SU-DHL-6 (cell line): ENCODE data around the gene PRKCE.

Experiments
- H2AFZ ChIP-seq: fragments of 200-600 bp; sonication (generic); 2 replicates; pipeline ENCODE4 v1.6.1; 2014; ENCODE audit warnings: low read depth, mild to moderate bottlenecking, moderate library complexity, mixed read lengths, antibody characterized with exemption, low read length; ENCODE audit not compliant: severe bottlenecking
- H3F3A ChIP-seq: fragments of 200-600 bp; shearing (Covaris generic); 2 replicates; pipeline ENCODE4 v1.6.0; 2016; ENCODE audit warnings: antibody characterized with exemption, mild to moderate bottlenecking; ENCODE audit not compliant: insufficient read depth
- H3K27ac ChIP-seq: fragments of 200-600 bp; sonication (generic); 2 replicates; pipeline ENCODE4 v1.5.1; 2016; ENCODE audit warnings: low read depth, mild to moderate bottlenecking, low read length, moderate library complexity, mixed read lengths
- H3K27me3 ChIP-seq: fragments of 200-600 bp; sonication (generic), shearing (Covaris generic); 2 replicates; pipeline ENCODE4 v1.6.0; 2014; ENCODE audit warnings: mild to moderate bottlenecking, low read length
- H3K36me3 ChIP-seq: fragments of 200-600 bp; sonication (generic); 2 replicates; pipeline ENCODE4 v1.6.1; 2014; ENCODE audit warnings: mild to moderate bottlenecking, low read length, mixed read lengths
- H3K4me2 ChIP-seq: fragments of 300-600, 200-600 bp; shearing (Covaris generic), sonication (generic); 2 replicates; pipeline ENCODE4 v1.6.0; 2014; ENCODE audit warnings: low read length, low read depth, mild to moderate bottlenecking; ENCODE audit not compliant: poor library complexity, severe bottlenecking
- H3K4me3 ChIP-seq: fragments of 200-600 bp; sonication (generic); 2 replicates; pipeline ENCODE4 v1.5.1; 2014; ENCODE audit warnings: antibody characterized with exemption, low read length, mild to moderate bottlenecking, mixed read lengths; ENCODE audit not compliant: insufficient read depth, poor library complexity, severe bottlenecking
- H3K79me2 ChIP-seq: fragments of 200-600 bp; sonication (generic); 2 replicates; pipeline ENCODE4 v1.6.1; 2014; ENCODE audit warnings: mild to moderate bottlenecking, low read length, moderate library complexity; ENCODE audit not compliant: insufficient read depth
- H3K9ac ChIP-seq: fragments of 200-600 bp; sonication (generic); 2 replicates; pipeline ENCODE4 v1.7.0; 2014; ENCODE audit warnings: mild to moderate bottlenecking, low read length
- H3K9me2 ChIP-seq: fragments of 200-600 bp; sonication (generic); replicated peaks from 2 replicates; pipeline ENCODE4 v1.6.1; 2014; ENCODE audit warnings: low read length; ENCODE audit not compliant: insufficient read depth
- H3K9me3 ChIP-seq: fragments of 200-600 bp; sonication (generic); 2 replicates; pipeline ENCODE4 v1.6.1; 2014; ENCODE audit warnings: low read length, mixed read lengths; ENCODE audit not compliant: insufficient read depth
- H4K20me1 ChIP-seq: fragments of 200-600 bp; sonication (generic); 2 replicates; pipeline ENCODE4 v1.6.1; 2014; ENCODE audit warnings: low read depth, mild to moderate bottlenecking, antibody characterized with exemption, low read length, moderate library complexity, mixed read lengths
- EZH2phosphoT487 ChIP-seq: fragments of 200-600 bp; sonication (generic), shearing (Covaris generic); conservative IDR thresholded peaks from 2 replicates; pipeline ENCODE4 v1.6.1; 2018; ENCODE audit warnings: mild to moderate bottlenecking, antibody characterized with exemption, low read length, moderate library complexity, mixed read lengths
- TF ChIP-seq, protein P1 (sequence below): fragments of 200-600 bp; sonication (generic); IDR thresholded peaks from one replicate; pipeline ENCODE4 v1.5.1; 2017; ENCODE audit warnings: antibody characterized with exemption, mild to moderate bottlenecking, low read length, moderate library complexity; ENCODE audit not compliant: insufficient read depth, poor library complexity, severe bottlenecking

Gene PRKCE

DNA sequence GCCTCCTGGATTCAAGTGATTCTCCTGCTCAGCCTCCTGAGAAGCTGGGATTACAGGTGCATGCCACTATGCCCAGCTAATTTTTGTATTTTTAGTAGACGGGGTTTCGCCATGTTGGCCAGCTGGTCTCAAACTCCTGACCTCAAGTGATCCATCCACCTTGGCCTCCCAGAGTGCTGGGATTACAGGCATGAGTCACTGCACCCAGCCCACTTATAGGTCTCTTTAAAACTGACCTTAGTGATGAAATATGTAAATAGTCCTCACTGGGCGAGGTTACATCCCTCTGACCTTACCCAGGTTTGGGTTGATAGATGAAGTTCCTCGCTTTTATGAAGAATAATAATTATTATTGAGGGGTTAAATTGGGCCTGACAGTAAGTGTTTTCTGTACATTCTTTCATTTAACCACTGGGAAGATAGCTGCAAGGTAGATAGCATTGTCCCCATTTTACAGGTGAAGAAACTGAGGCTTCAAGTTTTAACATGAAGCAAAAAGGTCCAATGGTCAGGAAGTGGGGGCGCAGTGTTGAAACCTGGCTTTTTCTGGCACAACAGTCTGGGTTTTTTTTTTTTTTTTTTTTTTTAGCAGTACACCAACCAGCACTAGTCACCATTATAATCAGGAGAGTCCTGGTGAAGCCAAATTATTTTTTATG is 471.0 kb downstream of the PRKCE start:
- no peak overlapping the region for H2AFZ ChIP-seq
- no peaks in the 10 kb centered on the region for H3K9me3 ChIP-seq
- TF ChIP-seq, protein P1, sequence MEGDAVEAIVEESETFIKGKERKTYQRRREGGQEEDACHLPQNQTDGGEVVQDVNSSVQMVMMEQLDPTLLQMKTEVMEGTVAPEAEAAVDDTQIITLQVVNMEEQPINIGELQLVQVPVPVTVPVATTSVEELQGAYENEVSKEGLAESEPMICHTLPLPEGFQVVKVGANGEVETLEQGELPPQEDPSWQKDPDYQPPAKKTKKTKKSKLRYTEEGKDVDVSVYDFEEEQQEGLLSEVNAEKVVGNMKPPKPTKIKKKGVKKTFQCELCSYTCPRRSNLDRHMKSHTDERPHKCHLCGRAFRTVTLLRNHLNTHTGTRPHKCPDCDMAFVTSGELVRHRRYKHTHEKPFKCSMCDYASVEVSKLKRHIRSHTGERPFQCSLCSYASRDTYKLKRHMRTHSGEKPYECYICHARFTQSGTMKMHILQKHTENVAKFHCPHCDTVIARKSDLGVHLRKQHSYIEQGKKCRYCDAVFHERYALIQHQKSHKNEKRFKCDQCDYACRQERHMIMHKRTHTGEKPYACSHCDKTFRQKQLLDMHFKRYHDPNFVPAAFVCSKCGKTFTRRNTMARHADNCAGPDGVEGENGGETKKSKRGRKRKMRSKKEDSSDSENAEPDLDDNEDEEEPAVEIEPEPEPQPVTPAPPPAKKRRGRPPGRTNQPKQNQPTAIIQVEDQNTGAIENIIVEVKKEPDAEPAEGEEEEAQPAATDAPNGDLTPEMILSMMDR = no peak
- no peaks in the 10 kb centered on the region for H4K20me1 ChIP-seq
- no peaks in the 10 kb centered on the region for H3K36me3 ChIP-seq
- no peak overlapping the region for H3K27ac ChIP-seq
- no peak overlapping the region for H3K4me3 ChIP-seq
- H3K27me3 ChIP-seq = no peaks in the 10 kb centered on the region
- no peak overlapping the region for H3K4me2 ChIP-seq
- H3K9me2 ChIP-seq = no peaks in the 10 kb centered on the region
- no peaks in the 10 kb centered on the region for H3K79me2 ChIP-seq
- no peaks in the 10 kb centered on the region for H3F3A ChIP-seq
- no peak overlapping the region for H3K9ac ChIP-seq

DNA sequence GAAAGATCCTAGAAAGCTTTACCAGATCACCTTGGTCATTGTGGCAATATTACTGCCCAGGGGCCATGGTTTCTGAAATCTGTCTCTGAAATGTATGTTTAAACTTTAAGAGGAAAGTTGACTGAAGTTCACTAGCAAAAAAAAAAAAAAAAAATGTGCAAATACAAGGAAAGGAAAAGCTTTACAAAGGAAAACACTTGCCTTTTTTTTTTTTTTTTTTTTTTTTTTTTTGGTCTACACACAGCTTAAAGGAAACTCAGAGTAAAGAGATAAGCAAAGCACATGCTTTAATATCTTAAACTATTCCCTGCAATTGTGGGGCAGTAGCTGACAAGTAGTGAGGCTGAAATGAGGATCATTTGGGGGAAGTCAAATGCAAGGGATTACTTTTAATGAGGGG is 471.5 kb downstream of the PRKCE start:
- H2AFZ ChIP-seq = no peak overlapping the region
- no peaks in the 10 kb centered on the region for H3K9me2 ChIP-seq
- H4K20me1 ChIP-seq = no peaks in the 10 kb centered on the region
- H3K4me3 ChIP-seq = no peak overlapping the region
- no peaks in the 10 kb centered on the region for H3K36me3 ChIP-seq
- H3F3A ChIP-seq = no peaks in the 10 kb centered on the region
- TF ChIP-seq, protein P1 = no peak
- no peak for TF ChIP-seq EZH2phosphoT487
- no peaks in the 10 kb centered on the region for H3K27me3 ChIP-seq
- no peak overlapping the region for H3K9ac ChIP-seq
- H3K9me3 ChIP-seq = no peaks in the 10 kb centered on the region
- no peak overlapping the region for H3K4me2 ChIP-seq
- H3K27ac ChIP-seq = no peak overlapping the region
- H3K79me2 ChIP-seq = no peaks in the 10 kb centered on the region

DNA sequence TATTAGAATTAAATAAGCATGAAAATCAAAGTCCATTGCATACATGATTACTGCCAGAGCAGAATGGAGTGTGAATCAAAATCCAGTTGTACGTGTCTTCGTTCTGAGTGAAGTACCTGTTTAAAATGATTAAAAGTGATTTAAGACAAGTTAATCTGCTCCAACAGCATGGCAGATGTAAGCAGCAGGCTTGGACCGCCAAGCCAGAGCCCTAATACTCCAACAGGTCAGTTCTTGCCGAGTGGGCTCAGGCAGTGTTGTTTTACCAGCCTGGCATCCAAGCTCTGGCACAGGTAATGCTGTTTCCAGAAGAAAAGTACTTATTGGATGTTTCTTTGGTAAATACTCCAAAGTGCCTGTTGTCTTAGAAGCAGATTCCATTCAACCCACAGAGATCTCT is 474.3 kb downstream of the PRKCE start:
- H4K20me1 ChIP-seq = no peaks in the 10 kb centered on the region
- H3K27ac ChIP-seq = no peak overlapping the region
- H3F3A ChIP-seq = no peaks in the 10 kb centered on the region
- no peaks in the 10 kb centered on the region for H3K36me3 ChIP-seq
- no peaks in the 10 kb centered on the region for H3K9me2 ChIP-seq
- no peak overlapping the region for H3K4me3 ChIP-seq
- TF ChIP-seq, protein P1 = no peak
- TF ChIP-seq EZH2phosphoT487 = no peak
- H3K79me2 ChIP-seq = no peaks in the 10 kb centered on the region
- H3K9me3 ChIP-seq = no peaks in the 10 kb centered on the region
- no peak overlapping the region for H3K9ac ChIP-seq
- no peaks in the 10 kb centered on the region for H3K27me3 ChIP-seq
- no peak overlapping the region for H2AFZ ChIP-seq
- no peak overlapping the region for H3K4me2 ChIP-seq
